Measurements from ENCODE around the gene RAB18.

- TF ChIP-seq CTCF (IDR thresholded peaks at IDR 0.05 in 2 of 3, conservative IDR thresholded peaks at IDR 0.05 in 1 of 3; ENCODE audit: borderline replicate concordance in 1 of 3, insufficient read depth in 1 of 3, low read depth in 2 of 3, low read length in 2 of 3) (no peak), RAD21 (IDR thresholded peaks at IDR 0.05; ENCODE audit: low read depth) (no peak), POLR2AphosphoS5 (IDR thresholded peaks at IDR 0.05; ENCODE audit: low read depth, low read length) (no peak), EZH2 (IDR thresholded peaks at IDR 0.05) (no peak)
Observed at GRCh38 chr10:27457261-27457945, 46.7 kb upstream of the RAB18 start.

Data from HCT116 (cell line).